Endothelial cell (in vitro differentiated cells): ENCODE data around the gene LUZP1. TPM values are rescaled to one million over a fixed set of nuclear protein-coding genes. Genes with fewer than 3 reads are reported as not detected.

Source experiments
- DNase-seq: peaks from one replicate; pipeline ENCODE4 v3.0.0; 2021; ENCODE audit warnings: low spot score
- H3K27ac Mint-ChIP-seq: one replicate; pipeline ENCODE4 v1.8.0; 2021; ENCODE audit warnings: mixed read lengths, inconsistent platforms; ENCODE audit not compliant: unreplicated experiment
- H3K27me3 Mint-ChIP-seq: one replicate; pipeline ENCODE4 v1.8.0; 2021; ENCODE audit warnings: mild to moderate bottlenecking, moderate library complexity, mixed read lengths, inconsistent platforms; ENCODE audit not compliant: unreplicated experiment
- H3K36me3 Mint-ChIP-seq: one replicate; pipeline ENCODE4 v1.8.0; 2021; ENCODE audit warnings: mild to moderate bottlenecking, low read depth, mixed read lengths, inconsistent platforms; ENCODE audit not compliant: unreplicated experiment
- H3K4me1 Mint-ChIP-seq: one replicate; pipeline ENCODE4 v1.8.0; 2021; ENCODE audit warnings: mild to moderate bottlenecking, mixed read lengths, inconsistent platforms; ENCODE audit not compliant: unreplicated experiment
- H3K4me3 Mint-ChIP-seq: one replicate; pipeline ENCODE4 v1.8.0; 2021; ENCODE audit warnings: mild to moderate bottlenecking, mixed read lengths, inconsistent platforms; ENCODE audit not compliant: unreplicated experiment
- H3K9me3 Mint-ChIP-seq: one replicate; pipeline ENCODE4 v1.8.0; 2021; ENCODE audit warnings: mixed read lengths, inconsistent platforms; ENCODE audit not compliant: unreplicated experiment
- CTCF ChIP-seq: fragments of 200-600 bp; sonication (generic); IDR thresholded peaks from one replicate; pipeline ENCODE4 v1.5.0; 2021; ENCODE audit warnings: antibody characterized with exemption; ENCODE audit not compliant: unreplicated experiment
- total RNA-seq: library from RNA; stranded (reverse); fragmentation: NEBNext Ultra II Directional; extraction: Animal tissue kit (Norgen Biotek cat#: 25700); gene quantifications from one replicate; pipeline ENCODE4 v1.2.1, GENCODE V29; 2021; ENCODE audit not compliant: unreplicated experiment

Gene LUZP1
- total RNA-seq, 1 donor from 2014 or later: 103 TPM

- no peaks in the 10 kb centered on the region for H3K27me3 Mint-ChIP-seq
- H3K9me3 Mint-ChIP-seq: no peaks in the 10 kb centered on the region
- H3K4me1 Mint-ChIP-seq: peaks cover 5% of the 10 kb centered on the region
- no peak for DNase-seq
- no peak overlapping the region for H3K27ac Mint-ChIP-seq
- no peak for TF ChIP-seq CTCF
- H3K4me3 Mint-ChIP-seq: no peak overlapping the region
- H3K36me3 Mint-ChIP-seq: no peaks in the 10 kb centered on the region
These were observed 29.7 kb upstream of the LUZP1 start for GRCh38 chr1:23198373-23198772.

GRCh38 chr1:23196627-23197328 is 28.1 kb upstream of the LUZP1 start:
- DNase-seq: no peak
- peaks cover 5% of the 10 kb centered on the region for H3K4me1 Mint-ChIP-seq
- no peaks in the 10 kb centered on the region for H3K36me3 Mint-ChIP-seq
- H3K27me3 Mint-ChIP-seq: no peaks in the 10 kb centered on the region
- TF ChIP-seq CTCF: no peak
- no peaks in the 10 kb centered on the region for H3K9me3 Mint-ChIP-seq
- no peak overlapping the region for H3K27ac Mint-ChIP-seq
- H3K4me3 Mint-ChIP-seq: no peak overlapping the region

- H3K27ac Mint-ChIP-seq: peak overlapping the region; percentile 32
- no peak for TF ChIP-seq CTCF
- H3K4me3 Mint-ChIP-seq: no peak overlapping the region
- DNase-seq: no peak
- H3K36me3 Mint-ChIP-seq: no peaks in the 10 kb centered on the region
- H3K4me1 Mint-ChIP-seq: peaks cover 5% of the 10 kb centered on the region
- H3K27me3 Mint-ChIP-seq: no peaks in the 10 kb centered on the region
- no peaks in the 10 kb centered on the region for H3K9me3 Mint-ChIP-seq
These were observed 25.7 kb upstream of the LUZP1 start for GRCh38 chr1:23194119-23194984.

- H3K4me1 Mint-ChIP-seq: peaks cover 5% of the 10 kb centered on the region
- no peaks in the 10 kb centered on the region for H3K36me3 Mint-ChIP-seq
- H3K9me3 Mint-ChIP-seq: no peaks in the 10 kb centered on the region
- H3K27ac Mint-ChIP-seq: no peak overlapping the region
- no peak for DNase-seq
- no peak overlapping the region for H3K4me3 Mint-ChIP-seq
- no peaks in the 10 kb centered on the region for H3K27me3 Mint-ChIP-seq
- TF ChIP-seq CTCF: no peak
These were observed 24.9 kb upstream of the LUZP1 start for GRCh38 chr1:23193391-23194118.
